Endothelial cell of umbilical vein (primary cell): ENCODE data around the gene MICA. TPM values are rescaled to one million over a fixed set of nuclear protein-coding genes. Genes with fewer than 3 reads are reported as not detected.
A peak's percentile ranks its signal among the peaks of the same experiment; 100 is the strongest.

Source experiments
- BruUV-seq: library from RNA; stranded (reverse); fragments of 400-500 nt; replicated peaks from 2 replicates; lab custom pipeline; 2021; lab: Mats Ljungman, UMichigan
- CTCF ChIA-PET: fragments of 300-600, 350-600 bp; sonication (Branson Sonifier 250); formaldehyde crosslinking; loops from one replicate; lab custom pipeline; 2021; ENCODE audit warnings: antibody characterized with exemption, inconsistent platforms; lab: Charles Lee
- POLR2A ChIA-PET: fragments of 300-600, 350-600 bp; sonication (Branson Sonifier 250); formaldehyde crosslinking; loops from one replicate; lab custom pipeline; 2021; ENCODE audit warnings: antibody characterized with exemption, inconsistent platforms; lab: Charles Lee
- DNase-seq: peaks from one replicate; pipeline ENCODE4 v3.0.0-alpha.2; 2011; ENCODE audit warnings: low read depth, low spot score
- FAIRE-seq: peaks from 2 replicates; lab custom pipeline; 2011; peaks lifted over from hg19 to GRCh38; lab: Jason Lieb, UNC
- H2AFZ ChIP-seq: 2 replicates; pipeline ENCODE4 v1.6.0; 2012; ENCODE audit warnings: low read depth, low read length, control low read depth, inconsistent platforms
- H3K27ac ChIP-seq: 2 replicates; pipeline ENCODE4 v1.5.1; 2011; ENCODE audit warnings: low read depth, mild to moderate bottlenecking, control low read depth, low read length, moderate library complexity; ENCODE audit not compliant: insufficient read depth
- H3K27me3 ChIP-seq, 2 experiments: 2 replicates each; pipeline versions ENCODE4 v1.6.0 to v1.6.1; 2011; ENCODE audit warnings: low read length in 2 of 2, mixed read lengths in 1 of 2; ENCODE audit not compliant: control insufficient read depth in 2 of 2, insufficient read depth in 2 of 2
- H3K36me3 ChIP-seq, 2 experiments: 2 replicates in 1 of 2; 3 replicates in 1 of 2; pipeline ENCODE4 v1.5.1; 2011; ENCODE audit warnings: low read length in 2 of 2, mild to moderate bottlenecking in 1 of 2, moderate library complexity in 1 of 2; ENCODE audit not compliant: control insufficient read depth in 2 of 2, insufficient read depth in 2 of 2; ENCODE audit errors: extremely low read depth in 1 of 2
- H3K4me1 ChIP-seq: 3 replicates; pipeline ENCODE4 v1.5.1; 2011; ENCODE audit warnings: mild to moderate bottlenecking, low read length; ENCODE audit not compliant: control insufficient read depth, insufficient read depth; ENCODE audit errors: extremely low read depth
- H3K4me2 ChIP-seq: 2 replicates; pipeline ENCODE4 v1.6.1; 2011; ENCODE audit warnings: low read length, control low read depth, mixed read lengths; ENCODE audit not compliant: insufficient read depth
- H3K4me3 ChIP-seq, 3 experiments: fragments of 200-600 bp in 1 of 3; sonication (generic), shearing (Covaris generic) in 1 of 3; replicated peaks in 1 of 3; 2 replicates each; pipeline ENCODE4 v1.5.1; 2011 to 2016; ENCODE audit warnings: control low read depth in 3 of 3, low read length in 3 of 3, mild to moderate bottlenecking in 2 of 3, inconsistent platforms in 1 of 3, low read depth in 1 of 3, moderate library complexity in 1 of 3; ENCODE audit not compliant: insufficient read depth in 1 of 3
- H3K79me2 ChIP-seq: 2 replicates; pipeline ENCODE4 v1.6.0; 2012; ENCODE audit warnings: low read length, inconsistent platforms; ENCODE audit not compliant: control insufficient read depth, insufficient read depth
- H3K9ac ChIP-seq: replicated peaks from 2 replicates; pipeline ENCODE3; 2011; ENCODE audit warnings: low read length, control low read depth; ENCODE audit not compliant: insufficient read depth; ENCODE audit errors: extremely low read depth
- H3K9me1 ChIP-seq: replicated peaks from 3 replicates; pipeline ENCODE4 v1.6.0; 2011; ENCODE audit warnings: mild to moderate bottlenecking, low read length; ENCODE audit not compliant: control insufficient read depth, insufficient read depth; ENCODE audit errors: extremely low read depth
- H3K9me3 ChIP-seq: replicated peaks from 2 replicates; pipeline ENCODE4 v1.5.1; 2012; ENCODE audit warnings: low read length, inconsistent platforms; ENCODE audit not compliant: control insufficient read depth, insufficient read depth
- H4K20me1 ChIP-seq: replicated peaks from 2 replicates; pipeline ENCODE3; 2011; ENCODE audit warnings: mild to moderate bottlenecking, low read length; ENCODE audit not compliant: control insufficient read depth, insufficient read depth; ENCODE audit errors: extremely low read depth
- EZH2 ChIP-seq: IDR thresholded peaks from 2 replicates; pipeline ENCODE4 v1.6.1; 2012; ENCODE audit warnings: borderline replicate concordance, low read depth, mild to moderate bottlenecking, moderate library complexity, low read length, inconsistent platforms; ENCODE audit not compliant: severe bottlenecking
- FOS ChIP-seq: IDR thresholded peaks from 2 replicates; pipeline ENCODE4 v1.6.1; 2011; ENCODE audit warnings: mild to moderate bottlenecking, low read length, moderate library complexity, borderline replicate concordance; ENCODE audit not compliant: insufficient read depth
- GATA2 ChIP-seq: IDR thresholded peaks from 2 replicates; pipeline ENCODE4 v1.7.0; 2011; ENCODE audit warnings: low read depth, mild to moderate bottlenecking, moderate library complexity, mixed read lengths, low read length; ENCODE audit not compliant: insufficient read length, insufficient read depth
- JUN ChIP-seq: IDR thresholded peaks from 2 replicates; pipeline ENCODE4 v1.6.1; 2011; ENCODE audit warnings: borderline replicate concordance, low read depth; ENCODE audit not compliant: insufficient read length, insufficient read depth
- MYC ChIP-seq: IDR thresholded peaks from one replicate; pipeline ENCODE4 v1.6.1; 2011; ENCODE audit warnings: mild to moderate bottlenecking, low read depth, low read length
- POLR2A ChIP-seq: IDR thresholded peaks from 2 replicates; pipeline ENCODE4 v1.6.1; 2012; ENCODE audit warnings: low read depth, mild to moderate bottlenecking, control low read depth, low read length
- POLR2AphosphoS5 ChIP-seq: IDR thresholded peaks from 2 replicates; pipeline ENCODE4 v1.6.1; 2012; ENCODE audit warnings: low read depth, mild to moderate bottlenecking, control low read depth, low read length, moderate library complexity; ENCODE audit not compliant: insufficient read depth
- dilution Hi-C: fragments of 300-500 bp; cut with MboI; formaldehyde crosslinking; loops from one replicate; pipeline ENCODE4 v1.15.0; 2019; ENCODE audit warnings: low sequenced_read_pairs; ENCODE audit not compliant: extremely low pct_ligation_motif_present
- intact Hi-C: fragments of 100-400 bp; cut with micrococcal nuclease; formaldehyde crosslinking; loops from one replicate; pipeline ENCODE4 v1.10.0; 2022
- polyA plus RNA-seq, 4 experiments: library from polyadenylated mRNA; depleted of rRNA in 3 of 4; stranded (reverse) in 3 of 4; unstranded in 1 of 4; fragments of >200 nt; gene quantifications; 2 replicates each; pipeline versions ENCODE4 v1.2.1 to v1.2.3, GENCODE V29; 2011 to 2012; ENCODE audit warnings: missing spikeins in 1 of 4
- total RNA-seq: library from RNA; stranded (reverse); gene quantifications from 2 replicates; pipeline ENCODE4 v1.2.3, GENCODE V29; 2021
- TF ChIP-seq, protein P1 (sequence below), 2 donors: IDR thresholded peaks; 1 replicate in 1 of 2; 2 replicates in 1 of 2; pipeline ENCODE4 v1.5.1; 2011; ENCODE audit warnings: low read length in 2 of 2, mild to moderate bottlenecking in 2 of 2, moderate library complexity in 2 of 2, control low read depth in 1 of 2, inconsistent platforms in 1 of 2, low read depth in 1 of 2; ENCODE audit not compliant: insufficient read depth in 1 of 2; ENCODE audit errors: extremely low read depth in 1 of 2
- TF ChIP-seq, protein P2 (sequence below): IDR thresholded peaks from 2 replicates; pipeline ENCODE4 v1.6.1; 2011; ENCODE audit not compliant: insufficient read depth, insufficient read length

Gene MICA
- total and polyA plus RNA-seq, 2 donors (not counting 3 experiments of a cell fraction or from before 2014, with no cell fraction given) = 42.5 to 99.3 TPM

DNA sequence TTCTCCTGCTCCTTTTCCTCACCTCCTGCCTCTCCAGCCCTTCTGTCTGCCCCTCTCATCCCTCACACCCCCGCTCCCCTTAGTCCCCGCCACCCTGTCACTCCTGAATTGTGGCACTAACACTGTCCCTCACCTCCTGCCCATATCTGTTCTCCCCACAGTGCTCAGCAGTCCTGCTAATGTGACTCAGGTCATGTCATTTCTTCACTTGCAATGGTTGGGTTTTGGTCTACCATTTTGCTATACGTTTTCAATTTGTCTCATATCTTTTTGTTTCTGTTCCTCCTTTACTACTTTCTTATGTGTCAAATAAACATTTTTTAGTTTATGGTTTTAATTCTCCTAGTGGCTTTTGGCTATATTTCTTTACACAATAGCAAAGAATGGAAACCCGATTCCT lies 45.1 kb upstream of the MICA start:
- H2AFZ ChIP-seq = no peak overlapping the region
- H3K9ac ChIP-seq = no peak overlapping the region
- no peaks in the 10 kb centered on the region for H4K20me1 ChIP-seq
- DNase-seq (no peak), FAIRE-seq (peak; percentile 50)
- ChIA-PET CTCF (interaction anchor here (1.1 kb wide), 1 partner anchor 9 kb away, joined by 3 read pairs; no protein-coding TSS in a partner anchor), POLR2A (no interaction called here)
- H3K9me1 ChIP-seq = no peaks in the 10 kb centered on the region
- no peak for TF ChIP-seq POLR2AphosphoS5
- no peak for TF ChIP-seq POLR2A
- TF ChIP-seq MYC = no peak
- no peak for TF ChIP-seq FOS
- no peak for TF ChIP-seq JUN
- TF ChIP-seq GATA2 = no peak
- TF ChIP-seq, protein P1, sequence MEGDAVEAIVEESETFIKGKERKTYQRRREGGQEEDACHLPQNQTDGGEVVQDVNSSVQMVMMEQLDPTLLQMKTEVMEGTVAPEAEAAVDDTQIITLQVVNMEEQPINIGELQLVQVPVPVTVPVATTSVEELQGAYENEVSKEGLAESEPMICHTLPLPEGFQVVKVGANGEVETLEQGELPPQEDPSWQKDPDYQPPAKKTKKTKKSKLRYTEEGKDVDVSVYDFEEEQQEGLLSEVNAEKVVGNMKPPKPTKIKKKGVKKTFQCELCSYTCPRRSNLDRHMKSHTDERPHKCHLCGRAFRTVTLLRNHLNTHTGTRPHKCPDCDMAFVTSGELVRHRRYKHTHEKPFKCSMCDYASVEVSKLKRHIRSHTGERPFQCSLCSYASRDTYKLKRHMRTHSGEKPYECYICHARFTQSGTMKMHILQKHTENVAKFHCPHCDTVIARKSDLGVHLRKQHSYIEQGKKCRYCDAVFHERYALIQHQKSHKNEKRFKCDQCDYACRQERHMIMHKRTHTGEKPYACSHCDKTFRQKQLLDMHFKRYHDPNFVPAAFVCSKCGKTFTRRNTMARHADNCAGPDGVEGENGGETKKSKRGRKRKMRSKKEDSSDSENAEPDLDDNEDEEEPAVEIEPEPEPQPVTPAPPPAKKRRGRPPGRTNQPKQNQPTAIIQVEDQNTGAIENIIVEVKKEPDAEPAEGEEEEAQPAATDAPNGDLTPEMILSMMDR (IDR thresholded peaks at IDR 0.05; ENCODE audit: extremely low read depth in 1 of 2, insufficient read depth in 1 of 2, low read depth in 1 of 2, low read length in 2 of 2) = no peak
- TF ChIP-seq, protein P2, sequence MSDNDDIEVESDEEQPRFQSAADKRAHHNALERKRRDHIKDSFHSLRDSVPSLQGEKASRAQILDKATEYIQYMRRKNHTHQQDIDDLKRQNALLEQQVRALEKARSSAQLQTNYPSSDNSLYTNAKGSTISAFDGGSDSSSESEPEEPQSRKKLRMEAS = no peak
- no peak for TF ChIP-seq EZH2
- H3K27me3 ChIP-seq = peaks cover 28 to 45% of the 10 kb centered on the region in 2 experiments
- H3K79me2 ChIP-seq = no peaks in the 10 kb centered on the region
- H3K4me3 ChIP-seq = no peak overlapping the region
- intact Hi-C loops (no loop called here), dilution Hi-C loops (no loop called here)
- BruUV-seq = no TSS peak
- peaks cover 2% of the 10 kb centered on the region for H3K4me1 ChIP-seq
- H3K9me3 ChIP-seq = no peaks in the 10 kb centered on the region
- peaks cover 0 to 2% of the 10 kb centered on the region in 2 experiments for H3K36me3 ChIP-seq
- no peak overlapping the region for H3K27ac ChIP-seq
- H3K4me2 ChIP-seq = no peak overlapping the region
